H1 (cell line): ENCODE results near the gene CORO2B.

Experiments used
- ASH2L ChIP-seq: fragments of 200-600, 300-600 bp; sonication (generic); IDR thresholded peaks from one replicate; pipeline ENCODE4 v1.7.1; 2017; ENCODE audit warnings: low read length
- BCL11A ChIP-seq, 2 experiments: IDR thresholded peaks; one replicate each; pipeline ENCODE4 v1.6.1; 2011; ENCODE audit warnings: low read depth in 2 of 2, low read length in 2 of 2, mild to moderate bottlenecking in 2 of 2
- CTCF ChIP-seq, 3 experiments: IDR thresholded peaks; 1 replicate in 2 of 3; 2 replicates in 1 of 3; pipeline versions ENCODE4 v1.5.1 to v1.6.1; 2011; ENCODE audit warnings: low read length in 3 of 3, mild to moderate bottlenecking in 3 of 3, inconsistent platforms in 2 of 3, low read depth in 1 of 3, moderate library complexity in 1 of 3; ENCODE audit not compliant: insufficient read depth in 1 of 3; ENCODE audit errors: control extremely low read depth in 1 of 3
- JUND ChIP-seq: IDR thresholded peaks from 2 replicates; pipeline ENCODE4 v1.6.1; 2011; ENCODE audit warnings: mild to moderate bottlenecking, improper control_type of control experiment, low read length
- KDM4A ChIP-seq: IDR thresholded peaks from one replicate; pipeline ENCODE4 v1.7.1; 2012; ENCODE audit warnings: low read depth, mild to moderate bottlenecking, moderate library complexity, low read length, inconsistent platforms; ENCODE audit not compliant: severe bottlenecking
- POLR2A ChIP-seq, 2 experiments: IDR thresholded peaks; 1 replicate in 1 of 2; 2 replicates in 1 of 2; pipeline ENCODE4 v1.6.1; 2011; ENCODE audit warnings: low read depth in 2 of 2, low read length in 2 of 2, mild to moderate bottlenecking in 2 of 2; ENCODE audit errors: control extremely low read depth in 1 of 2
- POU5F1 ChIP-seq: IDR thresholded peaks from 2 replicates; pipeline ENCODE4 v1.6.1; 2011; ENCODE audit warnings: low read depth, mild to moderate bottlenecking, low read length, moderate library complexity
- TCF12 ChIP-seq: IDR thresholded peaks from 2 replicates; pipeline ENCODE4 v1.6.1; 2011; ENCODE audit warnings: low read depth, mild to moderate bottlenecking, low read length

DNA sequence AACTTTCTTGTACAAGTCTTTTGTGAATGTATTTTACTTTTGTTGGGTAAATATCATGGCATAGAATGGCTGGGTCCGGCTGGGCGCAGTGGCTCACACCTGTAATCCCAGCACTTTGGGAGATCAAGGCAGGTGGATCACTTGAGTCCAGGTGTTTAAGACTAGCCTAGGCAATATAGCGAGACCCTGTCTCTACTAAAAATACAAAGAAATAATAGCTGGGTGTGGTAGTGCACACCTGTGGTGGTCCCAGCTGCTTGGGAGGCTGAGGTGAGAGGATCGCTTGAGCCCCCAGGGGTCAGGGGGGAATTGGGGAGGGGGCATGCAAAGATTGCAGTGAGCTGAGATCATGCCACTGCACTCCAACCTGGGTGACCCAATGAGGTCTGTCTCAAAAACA is 189.0 kb downstream of the CORO2B start:
- TF ChIP-seq JUND, result no peak
- no peak for TF ChIP-seq CTCF (IDR thresholded peaks at IDR 0.05; ENCODE audit: control extremely low read depth in 1 of 3, insufficient read depth in 1 of 3, low read depth in 1 of 3, low read length in 3 of 3)
- TF ChIP-seq BCL11A (IDR thresholded peaks at IDR 0.05; ENCODE audit: low read depth in 2 of 2, low read length in 2 of 2), result no peak
- no peak for TF ChIP-seq POU5F1
- TF ChIP-seq ASH2L, result no peak
- TF ChIP-seq TCF12, result no peak
- TF ChIP-seq POLR2A (IDR thresholded peaks at IDR 0.05; ENCODE audit: control extremely low read depth in 1 of 2, low read depth in 2 of 2, low read length in 2 of 2), result no peak
- no peak for TF ChIP-seq KDM4A
